A673 (cell line): ENCODE results near the gene SSNA1. TPM values are rescaled to one million over a fixed set of nuclear protein-coding genes. Genes with fewer than 3 reads are reported as not detected.

Experiments
- BruUV-seq: library from RNA; stranded (reverse); fragments of 400-500 nt; replicated peaks from 2 replicates; lab custom pipeline; 2021; lab: Mats Ljungman, UMichigan
- CTCF ChIA-PET: fragments of 300-600 bp; sonication (Branson Sonifier 250); formaldehyde crosslinking; loops from one replicate; lab custom pipeline; 2022; ENCODE audit warnings: antibody characterized with exemption; lab: Charles Lee
- POLR2A ChIA-PET: fragments of 300-600 bp; sonication (Branson Sonifier 250); formaldehyde crosslinking; loops from one replicate; lab custom pipeline; 2022; ENCODE audit warnings: antibody characterized with exemption; ENCODE audit not compliant: low non-redundant PET; lab: Charles Lee
- DNase-seq: peaks from one replicate; pipeline ENCODE4 v3.0.0-alpha.2; 2015; ENCODE audit warnings: low spot score
- H3K27ac ChIP-seq: fragments of 200-600 bp; sonication (generic); 2 replicates; pipeline ENCODE4 v1.5.1; 2016; ENCODE audit warnings: mixed run types, low read depth, mild to moderate bottlenecking, mixed read lengths, antibody characterized with exemption, low read length; ENCODE audit not compliant: poor library complexity, severe bottlenecking
- H3K27me3 ChIP-seq: fragments of 200-600 bp; sonication (generic); replicated peaks from 2 replicates; pipeline ENCODE4 v1.6.1; 2017; ENCODE audit warnings: mixed run types, low read depth, mild to moderate bottlenecking, mixed read lengths, antibody characterized with exemption, low read length; ENCODE audit not compliant: insufficient read depth, poor library complexity
- H3K36me3 ChIP-seq: fragments of 200-600 bp; sonication (generic); 2 replicates; pipeline ENCODE4 v1.6.1; 2016; ENCODE audit warnings: mixed run types, mild to moderate bottlenecking, mixed read lengths, antibody characterized with exemption, low read length; ENCODE audit not compliant: insufficient read depth, poor library complexity, severe bottlenecking
- H3K4me1 ChIP-seq: fragments of 200-600 bp; sonication (generic); 2 replicates; pipeline ENCODE4 v1.6.1; 2017; ENCODE audit warnings: mixed run types, mild to moderate bottlenecking, mixed read lengths, antibody characterized with exemption, low read length; ENCODE audit not compliant: insufficient read depth, poor library complexity, severe bottlenecking
- H3K4me3 ChIP-seq: fragments of 200-600 bp; sonication (generic); 2 replicates; pipeline ENCODE4 v1.5.1; 2016; ENCODE audit warnings: low read depth, mixed run types, mild to moderate bottlenecking, mixed read lengths, low read length; ENCODE audit not compliant: poor library complexity, severe bottlenecking
- H3K9me3 ChIP-seq: fragments of 200-600 bp; sonication (generic); 2 replicates; pipeline ENCODE4 v1.6.1; 2016; ENCODE audit warnings: mixed run types, low read depth, mild to moderate bottlenecking, mixed read lengths, antibody characterized with exemption, low read length; ENCODE audit not compliant: poor library complexity, severe bottlenecking
- EZH2 ChIP-seq: fragments of 200-600 bp; sonication (generic); IDR thresholded peaks from 2 replicates; pipeline ENCODE4 v1.6.1; 2017; ENCODE audit warnings: borderline replicate concordance, low read depth, mild to moderate bottlenecking, mixed read lengths, antibody characterized with exemption, low read length; ENCODE audit not compliant: poor library complexity, severe bottlenecking
- intact Hi-C: fragments of 100-400 bp; cut with micrococcal nuclease; formaldehyde crosslinking; loops from one replicate; pipeline ENCODE4 v1.10.0; 2022; ENCODE audit not compliant: unreplicated experiment
- total RNA-seq: library from RNA; stranded (reverse); gene quantifications from 2 replicates; pipeline ENCODE4 v1.2.3, GENCODE V29; 2021
- TF ChIP-seq, protein P1 (sequence below): fragments of 300-800, 200-600 bp; sonication (generic); conservative IDR thresholded peaks from 2 replicates; pipeline ENCODE4 v1.5.1; 2017; ENCODE audit warnings: low read depth, mild to moderate bottlenecking, antibody characterized with exemption, low read length, moderate library complexity, mixed read lengths

Gene SSNA1
- total RNA-seq, 1 experiment from 2014 or later = 87.3 TPM

DNA sequence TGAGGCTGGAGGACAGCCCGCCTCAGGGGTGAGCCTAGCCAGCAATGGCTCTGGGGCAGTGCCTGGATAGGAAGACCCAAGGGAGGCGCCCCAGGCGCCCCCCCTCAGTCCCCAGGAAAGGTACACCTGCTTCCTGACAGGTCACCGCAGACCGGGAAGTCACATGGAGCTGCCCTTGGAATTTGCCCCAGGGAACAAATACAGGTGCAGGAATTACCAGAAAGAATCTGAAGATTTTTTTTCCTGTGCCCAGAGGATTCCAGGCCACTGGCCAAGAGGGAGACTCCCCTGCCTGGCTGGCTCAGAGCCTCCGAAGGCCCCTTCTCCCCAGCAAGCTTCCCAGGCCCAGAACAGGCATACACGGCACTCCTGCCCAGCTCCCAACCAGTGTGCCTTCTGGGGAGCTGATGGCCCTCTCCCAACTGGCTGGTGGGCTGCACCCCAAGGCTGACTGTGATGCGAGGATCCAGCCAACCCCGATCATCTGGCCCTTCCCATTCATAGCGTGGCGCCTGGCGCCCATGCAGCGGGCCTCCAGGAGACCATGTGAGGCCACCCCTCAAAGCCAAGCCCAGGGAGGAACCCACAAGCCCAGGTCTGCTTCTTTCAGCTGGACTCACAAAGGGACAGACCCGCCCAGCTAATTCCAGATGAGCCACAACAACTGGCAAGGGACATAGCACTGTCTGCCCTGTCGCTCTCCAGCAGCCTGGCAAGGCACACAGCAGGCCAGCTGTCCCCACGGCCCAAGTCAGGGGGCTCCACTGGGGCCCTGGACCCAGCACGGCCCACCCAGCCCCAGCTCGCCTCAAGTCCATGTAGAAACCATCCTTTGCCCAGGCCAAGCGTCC is 9.8 kb downstream of the SSNA1 start:
- TF ChIP-seq, protein P1, sequence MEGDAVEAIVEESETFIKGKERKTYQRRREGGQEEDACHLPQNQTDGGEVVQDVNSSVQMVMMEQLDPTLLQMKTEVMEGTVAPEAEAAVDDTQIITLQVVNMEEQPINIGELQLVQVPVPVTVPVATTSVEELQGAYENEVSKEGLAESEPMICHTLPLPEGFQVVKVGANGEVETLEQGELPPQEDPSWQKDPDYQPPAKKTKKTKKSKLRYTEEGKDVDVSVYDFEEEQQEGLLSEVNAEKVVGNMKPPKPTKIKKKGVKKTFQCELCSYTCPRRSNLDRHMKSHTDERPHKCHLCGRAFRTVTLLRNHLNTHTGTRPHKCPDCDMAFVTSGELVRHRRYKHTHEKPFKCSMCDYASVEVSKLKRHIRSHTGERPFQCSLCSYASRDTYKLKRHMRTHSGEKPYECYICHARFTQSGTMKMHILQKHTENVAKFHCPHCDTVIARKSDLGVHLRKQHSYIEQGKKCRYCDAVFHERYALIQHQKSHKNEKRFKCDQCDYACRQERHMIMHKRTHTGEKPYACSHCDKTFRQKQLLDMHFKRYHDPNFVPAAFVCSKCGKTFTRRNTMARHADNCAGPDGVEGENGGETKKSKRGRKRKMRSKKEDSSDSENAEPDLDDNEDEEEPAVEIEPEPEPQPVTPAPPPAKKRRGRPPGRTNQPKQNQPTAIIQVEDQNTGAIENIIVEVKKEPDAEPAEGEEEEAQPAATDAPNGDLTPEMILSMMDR = no peak
- TF ChIP-seq EZH2 = no peak
- POLR2A ChIA-PET = no interaction called here
- peak overlapping the region; percentile 23 for H3K27ac ChIP-seq
- no peak overlapping the region for H3K4me3 ChIP-seq
- H3K9me3 ChIP-seq = no peaks in the 10 kb centered on the region
- peaks cover 23% of the 10 kb centered on the region for H3K4me1 ChIP-seq
- no peak for DNase-seq
- H3K27me3 ChIP-seq = no peaks in the 10 kb centered on the region
- CTCF ChIA-PET = no interaction called here
- no peaks in the 10 kb centered on the region for H3K36me3 ChIP-seq
- intact Hi-C loops = no loop called here
- BruUV-seq = no TSS peak

DNA sequence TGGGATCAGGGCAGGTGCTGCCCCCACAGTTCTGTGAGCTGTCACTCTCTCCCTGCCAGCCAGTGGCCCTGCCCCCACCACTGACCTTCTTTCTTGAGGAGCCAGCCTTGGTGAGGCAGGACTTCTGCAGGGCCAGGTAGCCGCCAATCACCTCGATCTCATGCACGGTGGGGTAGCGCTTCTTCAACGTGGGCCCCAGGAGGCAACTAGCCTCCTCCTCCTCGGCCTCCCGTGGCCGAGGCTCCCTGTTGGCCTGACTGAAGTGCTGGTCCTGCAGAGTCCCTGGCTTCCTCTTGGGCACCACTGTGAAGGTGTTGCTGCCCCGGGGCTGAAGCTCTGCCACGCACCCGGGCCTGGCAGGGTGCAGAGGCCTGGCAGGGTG is 10.4 kb downstream of the SSNA1 start:
- peaks cover 24% of the 10 kb centered on the region for H3K4me1 ChIP-seq
- no peaks in the 10 kb centered on the region for H3K27me3 ChIP-seq
- no peak for TF ChIP-seq EZH2
- TF ChIP-seq, protein P1 = no peak
- DNase-seq = no peak
- intact Hi-C loops = no loop called here
- peak overlapping the region; percentile 59 for H3K4me3 ChIP-seq
- CTCF ChIA-PET = no interaction called here
- no peaks in the 10 kb centered on the region for H3K9me3 ChIP-seq
- peak overlapping the region; percentile 23 for H3K27ac ChIP-seq
- no TSS peak for BruUV-seq
- POLR2A ChIA-PET = no interaction called here
- H3K36me3 ChIP-seq = peaks cover under 1% of the 10 kb centered on the region

DNA sequence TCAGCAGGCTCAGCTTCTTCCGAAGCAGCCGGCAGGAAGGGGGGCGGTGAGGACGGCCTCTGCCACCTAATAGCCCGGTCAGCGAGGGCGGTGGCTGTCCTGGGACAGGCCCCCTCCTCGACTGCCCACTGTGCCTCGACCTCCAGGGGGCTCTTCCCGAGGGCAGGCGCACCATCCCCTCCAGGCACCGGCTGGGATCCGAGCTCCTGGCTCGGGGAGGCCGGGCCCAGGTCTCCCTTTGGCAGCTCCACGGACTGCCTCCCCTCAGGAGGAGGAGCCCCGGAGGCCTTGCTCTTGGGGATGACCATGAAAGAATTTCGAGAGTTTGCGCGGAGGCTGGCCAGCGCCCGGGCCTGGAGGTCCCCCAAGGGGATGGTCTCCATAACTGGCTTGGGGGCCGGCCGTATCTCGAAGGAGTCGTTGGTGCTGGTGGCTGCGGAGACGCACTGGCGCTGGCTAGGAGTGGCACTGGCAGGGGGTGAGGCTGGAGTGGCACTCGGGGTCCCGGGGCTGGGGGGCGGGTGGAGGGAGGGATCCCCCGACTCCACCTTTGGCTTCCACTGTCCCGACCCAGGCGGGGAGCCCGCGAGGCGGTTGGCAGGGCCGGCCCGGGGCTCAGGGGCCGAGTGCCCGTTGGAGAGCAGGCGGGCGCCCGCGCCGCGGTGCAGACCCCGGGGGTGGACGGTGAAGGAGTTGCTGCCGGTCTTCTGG is 11.1 kb downstream of the SSNA1 start:
- Histone ChIP-seq H3K27me3 (no peaks in the 10 kb centered on the region), H3K36me3 (peaks cover 6% of the 10 kb centered on the region), H3K27ac (peak overlapping the region; percentile 23), H3K4me1 (peaks cover 31% of the 10 kb centered on the region), H3K4me3 (peak overlapping the region; percentile 59), H3K9me3 (no peaks in the 10 kb centered on the region)
- no peak for DNase-seq
- ChIA-PET POLR2A (no interaction called here), CTCF (no interaction called here)
- TF ChIP-seq, protein P1 = no peak
- TF ChIP-seq EZH2 = no peak
- BruUV-seq = no TSS peak
- intact Hi-C loops = loop anchor here (2.0 kb wide), 1 partner anchor 41 kb away; the partner anchor contains the start of gene TUBB4B
